Measurements from ENCODE around the gene NME2.

Gene NME2

DNA sequence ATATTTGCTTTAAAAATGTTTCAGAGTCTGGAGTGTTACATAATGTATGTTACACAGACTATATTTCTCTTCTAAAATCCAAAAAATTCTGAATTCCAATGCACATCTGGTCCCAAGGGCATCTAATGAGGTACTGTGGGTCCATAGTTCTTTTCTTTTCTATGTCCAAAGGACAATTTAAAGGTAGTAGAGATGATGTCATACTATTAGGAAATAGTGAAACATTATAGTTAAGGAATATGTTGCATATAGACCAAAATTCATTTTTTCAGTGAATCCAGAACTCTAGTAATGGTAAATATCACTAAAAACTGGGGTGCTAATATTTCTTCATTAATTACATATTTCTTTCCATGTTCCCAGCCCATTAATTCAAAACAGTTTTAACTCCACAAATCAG lies 23.0 kb downstream of the NME2 start:
- Histone ChIP-seq H2AFZ (ENCODE audit: low read length) (no peak overlapping the region), H3K27ac (ENCODE audit: low read length) (no peak overlapping the region), H3K4me1 (ENCODE audit: low read length) (no peaks in the 10 kb centered on the region), H3K9me3 (replicated peaks; ENCODE audit: insufficient read depth, low read length) (no peaks in the 10 kb centered on the region), H4K20me1 (ENCODE audit: insufficient read depth, low read length) (no peaks in the 10 kb centered on the region), H3K9me2 (replicated peaks; ENCODE audit: insufficient read depth, low read length) (no peaks in the 10 kb centered on the region), H3K36me3 (replicated peaks; ENCODE audit: insufficient read depth, low read length) (peaks cover 9% of the 10 kb centered on the region), H3K27me3 (replicated peaks; ENCODE audit: insufficient read depth, low read length) (no peaks in the 10 kb centered on the region), H3K4me3 (ENCODE audit: low read length) (no peak overlapping the region), H3K9ac (ENCODE audit: low read length) (no peak overlapping the region), H3K79me2 (ENCODE audit: low read length) (no peaks in the 10 kb centered on the region), H3K4me2 (ENCODE audit: low read depth, low read length) (no peak overlapping the region), H3F3A (ENCODE audit: insufficient read depth, low read length) (no peaks in the 10 kb centered on the region)
- no peak for DNase-seq
- TF ChIP-seq, protein P1, sequence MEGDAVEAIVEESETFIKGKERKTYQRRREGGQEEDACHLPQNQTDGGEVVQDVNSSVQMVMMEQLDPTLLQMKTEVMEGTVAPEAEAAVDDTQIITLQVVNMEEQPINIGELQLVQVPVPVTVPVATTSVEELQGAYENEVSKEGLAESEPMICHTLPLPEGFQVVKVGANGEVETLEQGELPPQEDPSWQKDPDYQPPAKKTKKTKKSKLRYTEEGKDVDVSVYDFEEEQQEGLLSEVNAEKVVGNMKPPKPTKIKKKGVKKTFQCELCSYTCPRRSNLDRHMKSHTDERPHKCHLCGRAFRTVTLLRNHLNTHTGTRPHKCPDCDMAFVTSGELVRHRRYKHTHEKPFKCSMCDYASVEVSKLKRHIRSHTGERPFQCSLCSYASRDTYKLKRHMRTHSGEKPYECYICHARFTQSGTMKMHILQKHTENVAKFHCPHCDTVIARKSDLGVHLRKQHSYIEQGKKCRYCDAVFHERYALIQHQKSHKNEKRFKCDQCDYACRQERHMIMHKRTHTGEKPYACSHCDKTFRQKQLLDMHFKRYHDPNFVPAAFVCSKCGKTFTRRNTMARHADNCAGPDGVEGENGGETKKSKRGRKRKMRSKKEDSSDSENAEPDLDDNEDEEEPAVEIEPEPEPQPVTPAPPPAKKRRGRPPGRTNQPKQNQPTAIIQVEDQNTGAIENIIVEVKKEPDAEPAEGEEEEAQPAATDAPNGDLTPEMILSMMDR (IDR thresholded peaks at IDR 0.05; ENCODE audit: low read length): no peak
- TF ChIP-seq EZH2phosphoT487 (IDR thresholded peaks at IDR 0.05; ENCODE audit: low read length) (no peak), EZH2 (optimal IDR thresholded peaks at IDR 0.05; ENCODE audit: low read depth, low read length) (no peak)

DNA sequence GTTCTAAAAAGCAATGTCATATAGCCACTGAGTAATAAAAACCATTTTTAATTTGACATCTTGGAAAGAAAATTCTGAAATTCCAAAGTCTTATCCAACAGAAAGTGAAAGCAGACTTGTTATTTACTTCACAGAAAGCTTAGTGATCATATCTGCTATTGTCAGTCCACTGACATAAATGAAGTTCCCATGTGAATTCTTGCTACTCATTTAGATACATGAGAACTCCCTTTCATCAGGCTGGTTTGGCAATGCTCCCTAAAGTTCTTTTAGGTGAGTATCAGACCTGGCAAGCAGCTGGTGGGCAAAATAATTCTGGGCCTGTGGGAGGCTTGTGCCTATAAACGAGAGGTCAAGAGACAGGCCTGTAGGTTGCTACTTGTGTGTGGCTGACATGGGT lies 23.4 kb downstream of the NME2 start:
- TF ChIP-seq, protein P1 (IDR thresholded peaks at IDR 0.05; ENCODE audit: low read length): no peak
- TF ChIP-seq EZH2phosphoT487 (IDR thresholded peaks at IDR 0.05; ENCODE audit: low read length) (no peak), EZH2 (optimal IDR thresholded peaks at IDR 0.05; ENCODE audit: low read depth, low read length) (no peak)
- no peak overlapping the region for H3K4me2 ChIP-seq (ENCODE audit: low read depth, low read length)
- peaks cover 9% of the 10 kb centered on the region; the same call in 1 of the 2 replicates for H3K36me3 ChIP-seq (replicated peaks; ENCODE audit: insufficient read depth, low read length)
- no peaks in the 10 kb centered on the region for H3K9me3 ChIP-seq (replicated peaks; ENCODE audit: insufficient read depth, low read length)
- H3K27ac ChIP-seq (ENCODE audit: low read length): no peak overlapping the region
- H3K4me1 ChIP-seq (ENCODE audit: low read length): no peaks in the 10 kb centered on the region
- H4K20me1 ChIP-seq (ENCODE audit: insufficient read depth, low read length): no peaks in the 10 kb centered on the region
- DNase-seq: no peak
- no peaks in the 10 kb centered on the region for H3K9me2 ChIP-seq (replicated peaks; ENCODE audit: insufficient read depth, low read length)
- H2AFZ ChIP-seq (ENCODE audit: low read length): no peak overlapping the region
- H3K9ac ChIP-seq (ENCODE audit: low read length): no peak overlapping the region
- H3K27me3 ChIP-seq (replicated peaks; ENCODE audit: insufficient read depth, low read length): no peaks in the 10 kb centered on the region
- H3F3A ChIP-seq (ENCODE audit: insufficient read depth, low read length): no peaks in the 10 kb centered on the region
- no peak overlapping the region for H3K4me3 ChIP-seq (ENCODE audit: low read length)
- no peaks in the 10 kb centered on the region for H3K79me2 ChIP-seq (ENCODE audit: low read length)

DNA sequence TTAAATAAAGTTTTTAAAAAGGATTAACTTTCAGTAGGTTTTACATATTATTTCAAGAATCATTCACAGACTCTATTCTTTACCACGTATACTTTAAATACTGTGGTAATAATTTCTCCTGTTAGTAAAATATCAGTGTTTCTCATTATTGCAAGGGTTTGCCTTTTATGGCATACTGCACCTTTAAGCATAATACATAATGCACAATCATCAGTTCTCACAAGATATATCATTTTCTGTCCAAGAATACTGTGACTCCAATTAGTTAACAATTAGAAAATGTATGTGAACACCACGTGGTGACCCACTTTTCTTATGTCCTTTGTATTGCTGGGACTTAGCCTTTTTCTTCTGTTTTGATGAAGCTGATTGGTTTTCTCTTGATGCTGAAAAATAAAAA lies 25.7 kb downstream of the NME2 start:
- DNase-seq: no peak
- Histone ChIP-seq H3K79me2 (ENCODE audit: low read length) (no peaks in the 10 kb centered on the region), H3K4me3 (ENCODE audit: low read length) (no peak overlapping the region), H3K27ac (ENCODE audit: low read length) (no peak overlapping the region), H3F3A (ENCODE audit: insufficient read depth, low read length) (no peaks in the 10 kb centered on the region), H3K4me2 (ENCODE audit: low read depth, low read length) (no peak overlapping the region), H4K20me1 (ENCODE audit: insufficient read depth, low read length) (no peaks in the 10 kb centered on the region), H3K9me2 (replicated peaks; ENCODE audit: insufficient read depth, low read length) (no peaks in the 10 kb centered on the region), H3K36me3 (replicated peaks; ENCODE audit: insufficient read depth, low read length) (peaks cover 9% of the 10 kb centered on the region; the same call in 1 of the 2 replicates), H3K4me1 (ENCODE audit: low read length) (no peaks in the 10 kb centered on the region), H3K9ac (ENCODE audit: low read length) (no peak overlapping the region), H2AFZ (ENCODE audit: low read length) (no peak overlapping the region), H3K9me3 (replicated peaks; ENCODE audit: insufficient read depth, low read length) (no peaks in the 10 kb centered on the region), H3K27me3 (replicated peaks; ENCODE audit: insufficient read depth, low read length) (no peaks in the 10 kb centered on the region)
- TF ChIP-seq, protein P1 (IDR thresholded peaks at IDR 0.05; ENCODE audit: low read length): no peak
- no peak for TF ChIP-seq EZH2 (optimal IDR thresholded peaks at IDR 0.05; ENCODE audit: low read depth, low read length)
- TF ChIP-seq EZH2phosphoT487 (IDR thresholded peaks at IDR 0.05; ENCODE audit: low read length): no peak

All from MM.1S (cell line).